SK-N-SH (cell line): Measurements from ENCODE around the gene GTF2I. TPM values are rescaled to one million over a fixed set of nuclear protein-coding genes. Genes with fewer than 3 reads are reported as not detected.
"Not testable (repeated sequence)": the region's sequence is repeated elsewhere in the genome, so short reads cannot be mapped to it uniquely, and the experiment has no call there.

Experiments used
- CTCF ChIA-PET: fragments of 300-600, 350-600 bp; formaldehyde crosslinking; extraction: SDS; loops from one replicate; lab custom pipeline; 2021; lab: Yijun Ruan, JAX
- POLR2A ChIA-PET: fragments of 350-600 bp; sonication (Branson Sonifier 250); formaldehyde crosslinking; extraction: SDS; loops from one replicate; lab custom pipeline; 2020; ENCODE audit warnings: antibody characterized with exemption, inconsistent platforms; lab: Yijun Ruan, JAX
- DNase-seq: peaks from one replicate; pipeline ENCODE4 v3.0.0; 2012
- H2AFZ ChIP-seq: fragments of 200-600 bp; sonication (generic); 2 replicates; pipeline ENCODE4 v1.8.1; 2016; ENCODE audit warnings: antibody characterized with exemption, mild to moderate bottlenecking, low read depth
- H3F3A ChIP-seq: fragments of 200-600 bp; sonication (generic); replicated peaks from 2 replicates; pipeline ENCODE3; 2016; ENCODE audit warnings: antibody characterized with exemption, mild to moderate bottlenecking; ENCODE audit not compliant: insufficient read depth
- H3K27ac ChIP-seq, 2 experiments: fragments of 200-500 bp in 1 of 2; fragments of 200-600 bp in 1 of 2; sonication (Bioruptor generic) in 1 of 2; sonication (generic), shearing (Covaris generic) in 1 of 2; 2 replicates each; pipeline versions ENCODE4 v1.5.1 to v1.6.1; 2014 to 2016; ENCODE audit warnings: low read depth in 2 of 2, inconsistent platforms in 1 of 2, low read length in 1 of 2, mild to moderate bottlenecking in 1 of 2, mixed read lengths in 1 of 2
- H3K27me3 ChIP-seq: fragments of 200-600 bp; sonication (generic), shearing (Covaris generic); 2 replicates; pipeline ENCODE4 v1.6.1; 2016; ENCODE audit warnings: mixed run types; ENCODE audit not compliant: insufficient read depth
- H3K36me3 ChIP-seq, 2 experiments: fragments of 200-500 bp in 1 of 2; fragments of 200-600 bp in 1 of 2; sonication (Bioruptor generic) in 1 of 2; sonication (generic) in 1 of 2; replicated peaks in 1 of 2; 2 replicates each; pipeline versions ENCODE3 to v1.5.1; 2014 to 2016; ENCODE audit warnings: low read length in 1 of 2, mild to moderate bottlenecking in 1 of 2; ENCODE audit not compliant: insufficient read depth in 2 of 2, control insufficient read depth in 1 of 2
- H3K4me1 ChIP-seq, 2 experiments: fragments of 200-500 bp in 1 of 2; fragments of 200-600 bp in 1 of 2; sonication (Bioruptor generic) in 1 of 2; sonication (generic), shearing (Covaris generic) in 1 of 2; 2 replicates each; pipeline versions ENCODE4 v1.5.1 to v1.6.1; 2014 to 2016; ENCODE audit warnings: low read depth in 1 of 2, low read length in 1 of 2, mixed run types in 1 of 2; ENCODE audit not compliant: insufficient read depth in 2 of 2, control insufficient read depth in 1 of 2
- H3K4me2 ChIP-seq: fragments of 200-600 bp; sonication (generic), shearing (Covaris generic); 2 replicates; pipeline ENCODE4 v1.6.1; 2017; ENCODE audit warnings: mixed run types
- H3K4me3 ChIP-seq, 2 experiments: fragments of 200-500 bp in 1 of 2; fragments of 200-600 bp in 1 of 2; sonication (Bioruptor generic) in 1 of 2; sonication (generic), shearing (Covaris generic) in 1 of 2; 2 replicates each; pipeline versions ENCODE4 v1.5.1 to v1.8.1; 2014 to 2016; ENCODE audit warnings: low read depth in 2 of 2, inconsistent platforms in 1 of 2, low read length in 1 of 2, mild to moderate bottlenecking in 1 of 2, mixed read lengths in 1 of 2, moderate library complexity in 1 of 2
- H3K79me2 ChIP-seq: fragments of 200-600 bp; sonication (generic); 2 replicates; pipeline ENCODE4 v1.8.1; 2017; ENCODE audit warnings: mild to moderate bottlenecking; ENCODE audit not compliant: insufficient read depth
- H3K9ac ChIP-seq: fragments of 200-600 bp; sonication (generic); 2 replicates; pipeline ENCODE4 v1.6.1; 2017; ENCODE audit warnings: mixed run types
- H3K9me2 ChIP-seq: fragments of 200-600 bp; sonication (generic); 2 replicates; pipeline ENCODE4 v1.6.1; 2017; ENCODE audit warnings: mixed run types
- H3K9me3 ChIP-seq: fragments of 200-600 bp; sonication (generic); 2 replicates; pipeline ENCODE4 v1.6.1; 2017; ENCODE audit warnings: mixed run types, mild to moderate bottlenecking, moderate library complexity
- H4K20me1 ChIP-seq: fragments of 200-600 bp; sonication (generic); 2 replicates; pipeline ENCODE4 v1.6.1; 2017; ENCODE audit warnings: mild to moderate bottlenecking, mixed run types; ENCODE audit not compliant: insufficient read depth
- RAD21 ChIP-seq: IDR thresholded peaks from 2 replicates; pipeline ENCODE4 v1.6.1; 2012; ENCODE audit warnings: mild to moderate bottlenecking, low read length
- WGBS: methylation state at CpG from one replicate; pipeline ENCODE4 v1.1.6; 2017; ENCODE audit warnings: low lambda C conversion rate; 5-methylcytosine and 5-hydroxymethylcytosine counted together
- polyA plus RNA-seq, 3 experiments: library from polyadenylated mRNA; depleted of rRNA; stranded (reverse); fragments of >200 nt; gene quantifications; 2 replicates each; pipeline ENCODE4 v1.2.3, GENCODE V29; 2012

Gene GTF2I
- polyA plus RNA-seq, 1 of the 3 experiments (the other 2 are of a cell fraction): 90.5 TPM

- H3K27ac ChIP-seq, H3K9me3 ChIP-seq, POLR2A ChIA-PET, H3F3A ChIP-seq, H3K9ac ChIP-seq, H4K20me1 ChIP-seq, CTCF ChIA-PET, H3K79me2 ChIP-seq, H3K4me1 ChIP-seq, H3K9me2 ChIP-seq, H3K4me3 ChIP-seq, DNase-seq, H2AFZ ChIP-seq, H3K36me3 ChIP-seq, H3K27me3 ChIP-seq, H3K4me2 ChIP-seq: not testable (repeated sequence)
- 85% methylated on average over 7 of the region's 17 CpGs for whole genome bisulfite sequencing
Measured at GRCh38 chr7:74779053-74779452, 121.5 kb downstream of the GTF2I start.

- 74% methylated on average over 4 of the region's 6 CpGs for WGBS
- POLR2A ChIA-PET: not testable (repeated sequence)
Measured at GRCh38 chr7:74781746-74782145, 124.2 kb downstream of the GTF2I start.

GRCh38 chr7:74783595-74783994 lies 126.1 kb downstream of the GTF2I start:
- H4K20me1 ChIP-seq, H3K4me1 ChIP-seq, H3K9ac ChIP-seq, H3K27me3 ChIP-seq, H3K79me2 ChIP-seq, DNase-seq, H3F3A ChIP-seq, POLR2A ChIA-PET, H3K4me2 ChIP-seq, H3K4me3 ChIP-seq, H3K9me3 ChIP-seq, H2AFZ ChIP-seq, CTCF ChIA-PET, H3K27ac ChIP-seq, H3K36me3 ChIP-seq, H3K9me2 ChIP-seq: not testable (repeated sequence)
- 40% methylated on average over 2 of the region's 5 CpGs for WGBS

More at GRCh38 chr7:74781746-74782145, 124.2 kb downstream of the GTF2I start:
- DNase-seq, H2AFZ ChIP-seq, H3K4me3 ChIP-seq, H3K27ac ChIP-seq, H4K20me1 ChIP-seq, H3K9me2 ChIP-seq, CTCF ChIA-PET, H3K36me3 ChIP-seq, H3K9ac ChIP-seq, H3F3A ChIP-seq, H3K4me2 ChIP-seq, H3K9me3 ChIP-seq, H3K27me3 ChIP-seq, H3K79me2 ChIP-seq, H3K4me1 ChIP-seq: not testable (repeated sequence)

- H3K4me3 ChIP-seq: peak overlapping the region in 1 of 2 experiments; percentile 38; a peak in 2 of 4 replicates
Measured at GRCh38 chr7:74788369-74789150, 131.0 kb downstream of the GTF2I start.

GRCh38 chr7:74789200-74789736 lies 131.8 kb downstream of the GTF2I start:
- H3K27me3 ChIP-seq, H3K27ac ChIP-seq, H3K9me2 ChIP-seq, H3K36me3 ChIP-seq, POLR2A ChIA-PET, CTCF ChIA-PET, H3K4me2 ChIP-seq, H3K4me1 ChIP-seq, H2AFZ ChIP-seq, H3K9ac ChIP-seq, H4K20me1 ChIP-seq, H3K79me2 ChIP-seq, H3K9me3 ChIP-seq, H3F3A ChIP-seq, DNase-seq, H3K4me3 ChIP-seq: not testable (repeated sequence)
- 44% methylated on average over 3 of the region's 24 CpGs for WGBS

More at GRCh38 chr7:74788369-74789150, 131.0 kb downstream of the GTF2I start:
- H3K27me3 ChIP-seq, H3F3A ChIP-seq, H3K9me2 ChIP-seq, H2AFZ ChIP-seq, CTCF ChIA-PET, H3K9me3 ChIP-seq, H3K4me1 ChIP-seq, H3K36me3 ChIP-seq, H4K20me1 ChIP-seq, H3K79me2 ChIP-seq, POLR2A ChIA-PET, H3K27ac ChIP-seq, DNase-seq: not testable (repeated sequence)
- WGBS: 0% methylated on average over 24 of the region's 82 CpGs
- 0 out of 2 replicates have a peak, but pooled peaks have one; percentile 4 for TF ChIP-seq RAD21
- Histone ChIP-seq H3K4me2 (peak overlapping the region; percentile 66; the same call in 1 of the 2 replicates), H3K9ac (0 out of 2 replicates have a peak overlapping the region, but pooled peaks have one; percentile 34)

- H3K9me3 ChIP-seq, POLR2A ChIA-PET, H3K4me2 ChIP-seq, H3K36me3 ChIP-seq, H4K20me1 ChIP-seq, H3F3A ChIP-seq, H3K9me2 ChIP-seq, H3K27me3 ChIP-seq, H2AFZ ChIP-seq, H3K4me3 ChIP-seq, H3K4me1 ChIP-seq, CTCF ChIA-PET, DNase-seq, H3K27ac ChIP-seq, H3K9ac ChIP-seq, H3K79me2 ChIP-seq: not testable (repeated sequence)
- WGBS: 95% methylated on average over 7 of the region's 27 CpGs
Measured at GRCh38 chr7:74797848-74798622, 140.5 kb downstream of the GTF2I start.
